Measurements from ENCODE around the gene TMEM87B.

TMEM87B gene

GRCh38 chr2:112154246-112155117 is 99.4 kb downstream of the TMEM87B start:
- no peak for DNase-seq (ENCODE audit: low read depth)
- TF ChIP-seq CTCF (IDR thresholded peaks at IDR 0.05; ENCODE audit: low read depth, low read length, missing control alignments), result no peak
- H3K4me3 ChIP-seq (ENCODE audit: low read depth, low read length), result no peak overlapping the region

GRCh38 chr2:112155331-112156151 is 100.5 kb downstream of the TMEM87B start:
- DNase-seq (ENCODE audit: low read depth), result no peak
- H3K4me3 ChIP-seq (ENCODE audit: low read depth, low read length), result no peak overlapping the region

GRCh38 chr2:112156152-112156986 is 101.3 kb downstream of the TMEM87B start:
- no peak for DNase-seq (ENCODE audit: low read depth)
- no peak for TF ChIP-seq CTCF (IDR thresholded peaks at IDR 0.05; ENCODE audit: low read depth, low read length, missing control alignments)
- H3K4me3 ChIP-seq (ENCODE audit: low read depth, low read length), result no peak overlapping the region

More at GRCh38 chr2:112155331-112156151, 100.5 kb downstream of the TMEM87B start:
- no peak for TF ChIP-seq CTCF (IDR thresholded peaks at IDR 0.05; ENCODE audit: low read depth, low read length, missing control alignments)

GRCh38 chr2:112157472-112157871 is 102.4 kb downstream of the TMEM87B start:
- no peak overlapping the region for H3K4me3 ChIP-seq (ENCODE audit: low read depth, low read length)
- DNase-seq (ENCODE audit: low read depth), result no peak
- no peak for TF ChIP-seq CTCF (IDR thresholded peaks at IDR 0.05; ENCODE audit: low read depth, low read length, missing control alignments)

GRCh38 chr2:112159454-112159921 is 104.4 kb downstream of the TMEM87B start:
- peak; percentile 30 for DNase-seq (ENCODE audit: low read depth)
- TF ChIP-seq CTCF (IDR thresholded peaks at IDR 0.05; ENCODE audit: low read depth, low read length, missing control alignments), result no peak
- H3K4me3 ChIP-seq (ENCODE audit: low read depth, low read length), result peak overlapping the region; percentile 38
